GM21515 (cell line): ENCODE results near the gene PROCR.
"Not testable (repeated sequence)": the region's sequence is repeated elsewhere in the genome, so short reads cannot be mapped to it uniquely, and the experiment has no call there.

ENCODE experiments used
- ATAC-seq: cut with Tn5 transposase; IDR thresholded peaks from one replicate; pipeline ENCODE4 v1.9.1; 2021; ENCODE audit not compliant: unreplicated experiment

Gene PROCR

GRCh38 chr20:35192118-35192872, 20.4 kb downstream of the PROCR start:
- no peak for ATAC-seq

GRCh38 chr20:35193031-35193791, 21.3 kb downstream of the PROCR start:
- ATAC-seq = not testable (repeated sequence)

DNA sequence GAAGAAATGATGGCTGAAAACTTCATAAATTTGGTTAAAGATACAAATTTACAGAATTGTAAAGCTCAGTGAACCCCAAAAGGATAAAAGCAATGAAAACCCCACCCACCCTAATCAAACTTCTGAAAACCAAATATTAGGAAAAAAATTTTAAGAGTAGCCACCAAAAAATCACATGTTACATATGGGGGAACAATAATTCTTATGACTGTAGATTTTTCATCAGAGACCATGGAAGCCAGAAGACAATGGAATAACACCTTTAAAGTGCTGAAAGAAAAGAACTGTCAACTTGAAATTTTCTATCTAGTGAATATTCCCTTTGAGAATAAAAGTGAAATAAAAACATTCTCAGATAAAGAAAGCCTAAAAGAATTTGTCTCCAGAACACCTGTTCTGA, 24.4 kb downstream of the PROCR start:
- no peak for ATAC-seq

GRCh38 chr20:35199740-35200139, 27.9 kb downstream of the PROCR start:
- ATAC-seq = no peak

GRCh38 chr20:35200267-35200666, 28.4 kb downstream of the PROCR start:
- ATAC-seq = no peak

GRCh38 chr20:35201467-35201866, 29.6 kb downstream of the PROCR start:
- ATAC-seq = not testable (repeated sequence)

DNA sequence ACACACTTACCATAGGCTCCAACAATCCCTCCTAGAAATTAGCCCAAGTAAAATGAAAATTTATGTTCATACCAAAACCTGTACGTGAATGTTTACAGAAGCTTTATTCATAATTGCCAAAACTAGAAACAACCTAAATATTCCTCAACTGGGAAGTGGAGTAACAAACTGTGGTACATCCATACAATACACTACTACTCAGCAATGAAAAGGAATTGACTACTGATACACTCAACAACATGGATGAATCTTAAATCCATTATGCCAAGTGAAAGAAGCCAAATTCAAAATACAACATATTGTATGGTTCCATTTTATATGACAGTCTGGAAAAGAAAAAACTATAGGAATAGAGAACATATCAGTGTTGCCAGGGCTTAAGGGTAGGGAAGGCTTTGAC, 34.9 kb downstream of the PROCR start:
- no peak for ATAC-seq

DNA sequence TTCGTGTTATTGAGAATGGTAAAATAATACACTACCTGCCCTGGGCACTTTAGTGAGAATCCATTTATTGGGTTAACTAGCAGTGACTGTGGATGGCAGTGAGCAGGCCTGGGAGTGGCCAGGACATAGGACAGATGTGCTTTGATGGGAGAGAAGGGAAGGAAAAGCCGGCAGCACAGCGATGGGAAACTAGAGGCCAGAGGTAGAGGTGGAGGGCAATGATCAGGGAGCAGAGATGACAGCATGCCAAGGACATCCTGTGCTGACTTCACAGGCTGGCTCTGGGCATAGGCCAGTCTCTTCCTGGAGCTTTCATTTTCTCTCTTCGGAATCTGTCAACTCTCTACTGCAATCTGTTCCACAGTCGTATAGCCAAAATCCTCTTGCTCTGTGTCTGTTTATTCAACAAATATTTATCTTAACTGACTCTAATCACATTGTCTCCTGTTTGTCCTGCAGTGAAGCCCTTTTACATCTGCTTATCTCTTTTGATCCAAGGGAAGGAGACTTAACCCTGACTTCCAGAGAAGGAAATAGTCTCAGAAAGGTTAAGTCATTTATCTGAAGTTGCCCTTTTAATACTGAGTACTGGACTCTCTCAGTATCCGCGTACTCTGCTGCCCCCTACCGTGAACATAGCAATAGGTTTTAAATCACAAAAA, 36.2 kb downstream of the PROCR start:
- ATAC-seq = no peak

DNA sequence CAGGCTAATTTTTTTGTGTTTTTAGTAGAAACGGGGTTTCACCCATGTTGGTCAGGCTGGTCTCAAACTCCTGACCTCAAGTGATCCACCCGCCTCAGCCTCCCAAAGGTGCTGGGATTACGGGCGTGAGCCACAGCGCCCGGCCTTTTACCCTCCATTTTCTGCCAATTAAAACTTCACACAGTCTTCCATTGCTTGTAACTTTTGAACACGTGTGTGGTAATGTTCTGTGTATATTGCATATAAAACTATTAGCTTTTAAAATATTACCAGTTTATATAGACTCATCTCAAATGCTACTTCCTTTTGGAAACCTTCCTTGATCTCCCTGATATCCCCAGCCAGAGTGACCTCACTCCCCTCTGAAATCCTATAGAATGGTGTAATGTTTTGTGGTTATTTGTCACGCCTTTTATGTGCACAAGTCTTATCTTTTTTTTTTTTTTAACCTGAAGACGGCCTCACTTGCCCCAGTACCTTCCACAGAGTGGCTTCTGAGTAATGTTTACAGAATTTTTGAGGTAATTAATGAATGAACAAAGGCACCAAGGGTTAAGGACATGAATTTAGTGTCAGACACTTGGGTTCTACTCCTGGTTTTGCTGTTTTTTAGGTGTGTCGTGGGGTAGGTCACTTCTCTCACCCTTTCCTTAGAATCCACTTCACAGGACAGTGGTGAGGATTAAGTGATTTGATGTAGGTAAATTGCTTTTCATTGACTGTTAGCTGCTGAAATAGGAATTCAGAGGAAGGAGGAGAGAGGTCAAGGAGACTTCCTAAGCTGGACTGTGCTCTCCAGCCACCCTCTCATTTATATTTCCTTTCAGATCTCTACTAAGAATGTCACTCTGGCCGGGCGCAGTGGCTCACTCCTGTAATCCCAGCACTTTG, 43.4 kb downstream of the PROCR start:
- no peak for ATAC-seq

DNA sequence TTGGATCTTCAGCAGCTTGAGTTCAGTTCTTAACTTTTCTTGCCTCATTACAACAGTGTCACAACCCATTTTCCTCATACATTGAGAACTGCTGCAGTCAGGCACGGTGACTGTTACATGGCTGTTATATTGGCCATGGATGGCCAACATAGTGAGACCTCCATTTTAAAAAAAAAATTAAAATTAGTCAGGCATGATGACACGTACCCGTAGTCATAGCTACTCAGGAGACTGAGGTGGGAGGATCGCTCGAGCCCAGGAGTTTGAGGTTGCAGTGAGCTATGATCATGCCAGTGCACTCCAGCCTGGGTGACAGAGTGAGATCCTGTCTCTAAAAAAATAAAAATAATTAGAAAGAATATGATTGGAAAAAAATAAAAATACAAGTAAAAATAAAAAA, 44.7 kb downstream of the PROCR start:
- no peak for ATAC-seq

GRCh38 chr20:35223941-35224340, 52.1 kb downstream of the PROCR start:
- ATAC-seq = no peak

DNA sequence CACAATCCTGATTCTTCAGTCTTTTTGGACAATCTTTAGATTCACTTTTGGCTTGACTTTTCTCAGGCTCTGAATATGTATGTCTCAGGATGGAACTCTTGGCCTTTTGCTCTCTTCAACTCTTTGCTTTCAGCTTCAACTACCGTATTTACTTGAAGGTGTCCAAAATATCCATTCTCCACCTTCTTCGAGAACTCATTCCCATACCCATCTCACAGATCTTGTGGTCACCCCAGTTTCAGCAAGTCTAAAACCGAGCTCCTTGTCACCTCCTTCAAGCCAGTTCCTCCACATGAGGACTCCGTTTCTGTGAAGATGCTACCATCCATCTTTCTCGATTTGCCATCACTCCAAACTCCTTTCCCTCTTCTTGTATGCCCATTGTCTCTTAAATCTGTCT, 52.7 kb downstream of the PROCR start:
- no peak for ATAC-seq

- no peak for ATAC-seq
These were observed 53.6 kb downstream of the PROCR start for GRCh38 chr20:35225319-35226125.

GRCh38 chr20:35226126-35226883, 54.4 kb downstream of the PROCR start, which contains the start of gene MMP24:
MMP24 (plus strand) TSS chr20:35226690; CDS start chr20:35226739, 49 bp downstream.
- ATAC-seq = no peak
